PC-3 (cell line): ENCODE results near the gene CEP170B. TPM values are rescaled to one million over a fixed set of nuclear protein-coding genes. Genes with fewer than 3 reads are reported as not detected.

Experiments
- ATAC-seq: fragments of 200-7000 bp; cut with Tn5 transposase; 2 replicates; pipeline ENCODE4 v1.9.1; 2020; ENCODE audit warnings: mild to moderate bottlenecking, moderate library complexity
- BruUV-seq: library from RNA; stranded (reverse); fragments of 400-500 nt; replicated peaks from 2 replicates; lab custom pipeline; 2021; lab: Mats Ljungman, UMichigan
- CTCF ChIA-PET: fragments of 300-600 bp; sonication (Branson Sonifier 250); formaldehyde crosslinking; loops from one replicate; lab custom pipeline; 2022; ENCODE audit warnings: antibody characterized with exemption; lab: Charles Lee
- POLR2A ChIA-PET: fragments of 300-600 bp; sonication (Branson Sonifier 250); formaldehyde crosslinking; loops from one replicate; lab custom pipeline; 2022; ENCODE audit warnings: antibody characterized with exemption; ENCODE audit not compliant: unreplicated experiment; lab: Charles Lee
- DNase-seq: peaks from one replicate; pipeline ENCODE4 v3.0.0-alpha.2; 2015
- H2AFZ ChIP-seq: fragments of 300-600 bp; sonication (generic); 2 replicates; pipeline ENCODE4 v1.6.0; 2016; ENCODE audit warnings: antibody characterized with exemption, low read length
- H3F3A ChIP-seq: fragments of 300-600 bp; sonication (generic); one replicate; pipeline ENCODE4 v1.6.0; 2017; ENCODE audit warnings: antibody characterized with exemption, low read length, control low read depth, mild to moderate bottlenecking; ENCODE audit not compliant: unreplicated experiment
- H3K27ac ChIP-seq: fragments of 300-600 bp; sonication (generic); 2 replicates; pipeline ENCODE4 v1.5.1; 2016; ENCODE audit warnings: mild to moderate bottlenecking, low read length
- H3K27me3 ChIP-seq: fragments of 300-600 bp; sonication (generic); 2 replicates; pipeline ENCODE4 v1.6.1; 2016; ENCODE audit warnings: low read length, mixed read lengths
- H3K36me3 ChIP-seq: fragments of 300-600 bp; sonication (generic); 2 replicates; pipeline ENCODE4 v1.6.1; 2016; ENCODE audit warnings: low read depth, mixed run types, low read length, mixed read lengths
- H3K4me1 ChIP-seq: fragments of 300-600 bp; sonication (generic); 2 replicates; pipeline ENCODE4 v1.5.1; 2016; ENCODE audit warnings: low read length; ENCODE audit not compliant: insufficient read depth
- H3K4me2 ChIP-seq: fragments of 300-600 bp; sonication (generic); 2 replicates; pipeline ENCODE4 v1.6.0; 2016; ENCODE audit warnings: low read length
- H3K4me3 ChIP-seq: fragments of 300-600 bp; sonication (generic); 2 replicates; pipeline ENCODE4 v1.5.1; 2016; ENCODE audit warnings: mild to moderate bottlenecking, low read length, mixed read lengths
- H3K79me2 ChIP-seq: fragments of 300-600 bp; sonication (generic); 2 replicates; pipeline ENCODE4 v1.6.1; 2017; ENCODE audit warnings: low read length, mixed read lengths
- H3K9ac ChIP-seq: fragments of 300-600 bp; sonication (generic); 2 replicates; pipeline ENCODE4 v1.6.0; 2016; ENCODE audit warnings: mild to moderate bottlenecking, low read length
- H3K9me2 ChIP-seq: fragments of 300-600 bp; sonication (generic); replicated peaks from 2 replicates; pipeline ENCODE4 v1.6.1; 2016; ENCODE audit warnings: mixed run types, low read length, mixed read lengths
- H3K9me3 ChIP-seq: fragments of 300-600 bp; sonication (generic); 2 replicates; pipeline ENCODE4 v1.6.1; 2016; ENCODE audit warnings: low read length, mixed read lengths
- H4K20me1 ChIP-seq: fragments of 300-600 bp; sonication (generic); 2 replicates; pipeline ENCODE4 v1.6.1; 2016; ENCODE audit warnings: low read length, mixed read lengths
- CTCF ChIP-seq: fragments of 300-600 bp; sonication (generic); conservative IDR thresholded peaks from 2 replicates; pipeline ENCODE4 v1.5.1; 2017; ENCODE audit warnings: antibody characterized with exemption, low read depth, mild to moderate bottlenecking, low read length
- EZH2 ChIP-seq: fragments of 300-600 bp; sonication (generic); IDR thresholded peaks from one replicate; pipeline ENCODE4 v1.6.1; 2017; ENCODE audit warnings: antibody characterized with exemption, mild to moderate bottlenecking, low read length; ENCODE audit not compliant: unreplicated experiment
- EZH2phosphoT487 ChIP-seq: fragments of 300-600 bp; sonication (generic); IDR thresholded peaks from 2 replicates; pipeline ENCODE4 v1.6.1; 2018; ENCODE audit warnings: mild to moderate bottlenecking, antibody characterized with exemption, low read length, borderline replicate concordance
- intact Hi-C: fragments of 100-400 bp; cut with micrococcal nuclease; formaldehyde crosslinking; loops from 2 replicates; pipeline ENCODE4 v1.9.0; 2023
- total RNA-seq: library from RNA; depleted of rRNA; stranded (reverse); fragments of >200 nt; gene quantifications from 2 replicates; pipeline ENCODE4 v1.2.3, GENCODE V29; 2014

Gene CEP170B
- total RNA-seq, 1 experiment from 2014 or later = 33.2 TPM

DNA sequence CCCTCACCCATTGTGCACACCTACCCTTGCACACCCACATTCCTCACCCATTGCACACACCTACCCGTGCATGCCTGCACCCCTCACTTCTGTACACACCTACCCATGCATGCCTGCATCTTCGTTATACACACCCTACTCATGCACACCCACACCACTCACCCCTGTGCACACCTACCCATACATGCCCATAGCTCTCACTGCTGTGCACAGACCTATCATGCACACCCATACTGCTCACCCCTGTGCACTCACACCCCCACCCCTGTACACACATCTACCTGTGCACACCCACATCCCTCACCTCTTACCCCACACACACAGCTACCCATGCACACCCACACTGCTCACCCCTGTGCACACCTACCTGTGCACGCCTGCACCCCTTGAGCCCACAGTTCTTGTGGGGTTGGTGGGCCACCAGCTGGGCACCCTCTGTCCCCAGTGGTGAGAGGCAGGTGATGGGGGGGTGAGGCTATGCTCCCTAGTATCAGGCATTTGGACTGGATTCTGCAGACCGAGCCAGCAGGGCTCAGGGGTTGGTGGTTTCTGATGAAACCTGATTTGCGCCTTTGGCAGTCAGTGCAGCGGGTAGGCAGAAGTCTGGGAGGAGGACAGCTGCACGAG is 15.6 kb downstream of the CEP170B start:
- no peak for DNase-seq
- CTCF ChIA-PET = no interaction called here
- peaks cover 11% of the 10 kb centered on the region; the same call in 1 of the 2 replicates for H3K79me2 ChIP-seq

GRCh38 chr14:104881369-104881979 is 16.4 kb downstream of the CEP170B start:
- ChIA-PET POLR2A (no interaction called here), CTCF (no interaction called here)
- Histone ChIP-seq H2AFZ (no peak overlapping the region), H3K79me2 (0 out of 2 replicates have a peak, but pooled peaks cover 6% of the 10 kb centered on the region), H3K4me2 (no peak overlapping the region), H3K9me3 (no peaks in the 10 kb centered on the region), H3K27ac (no peak overlapping the region), H3K36me3 (0 out of 2 replicates have a peak, but pooled peaks cover 2% of the 10 kb centered on the region), H3K4me1 (peaks cover 3% of the 10 kb centered on the region; the same call in 1 of the 2 replicates), H3K9me2 (no peaks in the 10 kb centered on the region), H3K4me3 (no peak overlapping the region), H4K20me1 (peaks cover 7% of the 10 kb centered on the region; the same call in 1 of the 2 replicates), H3K9ac (no peak overlapping the region), H3K27me3 (no peaks in the 10 kb centered on the region), H3F3A (no peaks in the 10 kb centered on the region)
- TF ChIP-seq CTCF = no peak
- no peak for TF ChIP-seq EZH2
- no peak for TF ChIP-seq EZH2phosphoT487
- ATAC-seq (no peak), DNase-seq (no peak)
- intact Hi-C loops = no loop called here
- no TSS peak for BruUV-seq

More for the DNA sequence above, 15.6 kb downstream of the CEP170B start:
- no peak for ATAC-seq
- Histone ChIP-seq H3K4me1 (peaks cover 3% of the 10 kb centered on the region; the same call in 1 of the 2 replicates), H3K27me3 (no peaks in the 10 kb centered on the region), H4K20me1 (peaks cover 12% of the 10 kb centered on the region), H3K9me3 (no peaks in the 10 kb centered on the region), H2AFZ (no peak overlapping the region), H3K4me2 (no peak overlapping the region), H3K27ac (no peak overlapping the region), H3F3A (no peaks in the 10 kb centered on the region), H3K36me3 (0 out of 2 replicates have a peak, but pooled peaks cover 2% of the 10 kb centered on the region), H3K9ac (no peak overlapping the region), H3K9me2 (no peaks in the 10 kb centered on the region), H3K4me3 (no peak overlapping the region)
- intact Hi-C loops = no loop called here
- no TSS peak for BruUV-seq
- no peak for TF ChIP-seq CTCF
- TF ChIP-seq EZH2phosphoT487 = no peak
- no peak for TF ChIP-seq EZH2
- POLR2A ChIA-PET = no interaction called here
